Thyroid gland (tissue), 4 donors: ENCODE results near the gene PATE2. TPM values are rescaled to one million over a fixed set of nuclear protein-coding genes. Genes with fewer than 3 reads are reported as not detected.

ENCODE experiments used
- DNase-seq, 2 donors: peaks; one replicate each; pipeline ENCODE4 v3.0.0-alpha.2; 2019
- H3K27ac ChIP-seq, 3 donors: fragments of 200-600 bp; sonication (generic); 1 replicate in 2 of 3; 2 replicates in 1 of 3; pipeline ENCODE4 v1.5.1; 2016 to 2019; ENCODE audit warnings: mild to moderate bottlenecking in 1 of 3, moderate library complexity in 1 of 3
- H3K27me3 ChIP-seq: fragments of 200-600 bp; sonication (generic); one replicate; pipeline ENCODE4 v1.5.1; 2019
- H3K36me3 ChIP-seq, 2 donors: fragments of 200-600 bp; sonication (generic); one replicate each; pipeline ENCODE4 v1.5.1; 2016 to 2019
- H3K4me1 ChIP-seq, 2 donors: fragments of 200-600 bp; sonication (generic); one replicate each; pipeline ENCODE4 v1.5.1; 2017 to 2019
- H3K4me3 ChIP-seq, 3 donors: fragments of 200-600 bp; sonication (generic); replicated peaks in 1 of 3; 1 replicate in 2 of 3; 2 replicates in 1 of 3; pipeline ENCODE4 v1.5.1; 2016; ENCODE audit warnings: mild to moderate bottlenecking in 1 of 3
- H3K9me3 ChIP-seq: fragments of 200-600 bp; sonication (generic); one replicate; pipeline ENCODE4 v1.5.1; 2017
- CTCF ChIP-seq, 6 experiments: fragments of 200-600 bp in 3 of 6; fragments of 450-650 bp in 3 of 6; sonication (generic) in 3 of 6; IDR thresholded peaks; one replicate each; pipeline ENCODE4 v1.5.1; 2016 to 2019; ENCODE audit warnings: antibody characterized with exemption in 6 of 6, mild to moderate bottlenecking in 2 of 6, inconsistent platforms in 1 of 6, moderate library complexity in 1 of 6
- POLR2A ChIP-seq, 2 donors: fragments of 450-650 bp; IDR thresholded peaks; one replicate each; pipeline ENCODE4 v1.6.1; 2017; ENCODE audit warnings: antibody characterized with exemption in 2 of 2, mild to moderate bottlenecking in 2 of 2, moderate library complexity in 1 of 2
- WGBS, 2 donors: methylation state at CpG; one replicate each; pipeline ENCODE4 v1.1.5; 2017; 5-methylcytosine and 5-hydroxymethylcytosine counted together
- intact Hi-C: fragments of 100-400 bp; cut with DNase I; formaldehyde crosslinking; loops from one replicate; pipeline ENCODE4 v1.15.1; 2023
- total RNA-seq, 4 donors: library from RNA; depleted of rRNA; stranded (reverse); fragments of >200 nt; gene quantifications; one replicate each; pipeline ENCODE4 v1.2.3, GENCODE V29; 2016

The PATE2 gene
- total RNA-seq, 4 donors from 2014 or later, result not detected

- Histone ChIP-seq H3K4me1 (no peaks in the 10 kb centered on the region), H3K36me3 (no peaks in the 10 kb centered on the region), H3K27ac (no peak overlapping the region), H3K4me3 (no peak overlapping the region), H3K9me3 (no peaks in the 10 kb centered on the region), H3K27me3 (no peaks in the 10 kb centered on the region)
- no peak for DNase-seq
- no peak for TF ChIP-seq CTCF (IDR thresholded peaks at IDR 0.05)
- TF ChIP-seq POLR2A (IDR thresholded peaks at IDR 0.05), result no peak
- intact Hi-C loops, result no loop called here
Observed at GRCh38 chr11:125740617-125741016, 38.0 kb downstream of the PATE2 start.

DNA sequence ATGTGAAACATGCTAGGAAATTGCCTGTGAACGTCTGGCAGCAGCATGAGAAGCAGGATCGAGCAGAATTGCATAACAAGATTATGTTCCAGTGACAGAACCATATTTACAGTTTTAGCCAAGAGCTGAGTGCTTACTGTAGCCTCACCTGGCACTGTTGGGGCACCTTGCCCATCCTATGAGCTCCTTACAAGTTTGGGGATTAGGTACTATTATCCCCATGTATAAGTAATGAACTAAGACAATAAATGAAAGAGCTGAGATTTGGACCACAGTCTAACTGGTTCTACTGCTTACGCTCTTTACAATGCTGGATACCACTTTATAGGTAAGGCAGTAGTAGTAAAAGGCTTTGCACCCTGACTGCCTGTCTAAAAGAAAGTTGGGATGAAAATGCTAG lies 49.7 kb downstream of the PATE2 start:
- no peaks in the 10 kb centered on the region for H3K4me1 ChIP-seq
- 67 to 90% methylated on average over 3 of the region's 3 CpGs for WGBS, 2 donors
- no peaks in the 10 kb centered on the region for H3K36me3 ChIP-seq
- TF ChIP-seq CTCF (IDR thresholded peaks at IDR 0.05) (no peak), POLR2A (IDR thresholded peaks at IDR 0.05) (no peak)
- intact Hi-C loops, result no loop called here
- no peaks in the 10 kb centered on the region for H3K9me3 ChIP-seq
- no peak overlapping the region for H3K27ac ChIP-seq
- no peaks in the 10 kb centered on the region for H3K27me3 ChIP-seq
- DNase-seq, result no peak
- H3K4me3 ChIP-seq, result no peak overlapping the region

Other genes with a start within 250 kb of the PATE2 start
- 10 to 100 TPM; 35.7 to 75.8 (median 52.8) TPM for gene EI24, start 209.4 kb downstream of the PATE2 start, total RNA-seq
- 100 to 1,000 TPM; 112 to 187 (median 172) TPM for gene STT3A, start 186.0 kb downstream of the PATE2 start, total RNA-seq
- gene CHEK1, start 153.7 kb downstream of the PATE2 start, total RNA-seq, result 1 to 10 TPM in 3 of 4 donors, under 1 TPM in 1; 0.78 to 3.4 (median 1.4) TPM
- not detected for gene ACRV1, start 98.0 kb downstream of the PATE2 start, total RNA-seq
- not detected for gene PATE1, start 32.5 kb downstream of the PATE2 start, total RNA-seq
- gene PATE3, start 9.3 kb upstream of the PATE2 start, total RNA-seq, result not detected
- not detected for gene PATE4, start 54.5 kb upstream of the PATE2 start, total RNA-seq
- gene HYLS1, start 108.8 kb upstream of the PATE2 start, total RNA-seq, result 1 to 10 TPM; 1.6 to 6.9 (median 3.0) TPM
- gene PUS3, start 124.4 kb upstream of the PATE2 start, total RNA-seq, result 10 to 100 TPM in 3 of 4 donors, 1 to 10 TPM in 1; 9.0 to 34.7 (median 17.9) TPM
- 1 to 10 TPM; 1.6 to 3.8 (median 1.9) TPM for gene DDX25, start 125.7 kb upstream of the PATE2 start, total RNA-seq
- gene VSIG10L2, start 167.2 kb upstream of the PATE2 start, total RNA-seq, result not detected